HG03460 (cell line): ENCODE results near the gene MGLL.
A peak's percentile ranks its signal among the peaks of the same experiment; 100 is the strongest.

Experiments
- ATAC-seq: cut with Tn5 transposase; IDR thresholded peaks from one replicate; pipeline ENCODE4 v1.9.1; 2021; ENCODE audit not compliant: unreplicated experiment

The MGLL gene

GRCh38 chr3:127775398-127776109 is 46.8 kb downstream of the MGLL start:
- ATAC-seq, result no peak

DNA sequence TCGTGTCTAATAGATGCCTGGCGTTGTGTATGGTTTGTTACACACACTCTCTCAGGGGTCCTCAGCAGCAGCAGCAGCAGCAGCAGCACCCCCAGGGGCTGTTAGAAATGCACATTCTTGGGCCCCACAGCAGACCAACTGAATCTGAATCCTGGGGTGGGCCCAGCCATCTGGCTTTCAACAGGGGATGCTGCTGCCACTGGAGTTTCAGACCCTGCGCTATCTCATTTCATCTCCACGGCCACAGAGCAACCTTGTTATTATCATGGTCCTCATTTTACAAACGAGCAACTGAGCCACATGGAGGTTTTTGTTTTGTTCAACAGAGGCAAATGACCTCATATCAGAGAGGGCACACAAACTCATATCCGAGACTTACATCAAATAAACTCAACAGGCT is 47.7 kb downstream of the MGLL start:
- ATAC-seq, result no peak

GRCh38 chr3:127773752-127774395 is 48.4 kb downstream of the MGLL start:
- ATAC-seq, result no peak

DNA sequence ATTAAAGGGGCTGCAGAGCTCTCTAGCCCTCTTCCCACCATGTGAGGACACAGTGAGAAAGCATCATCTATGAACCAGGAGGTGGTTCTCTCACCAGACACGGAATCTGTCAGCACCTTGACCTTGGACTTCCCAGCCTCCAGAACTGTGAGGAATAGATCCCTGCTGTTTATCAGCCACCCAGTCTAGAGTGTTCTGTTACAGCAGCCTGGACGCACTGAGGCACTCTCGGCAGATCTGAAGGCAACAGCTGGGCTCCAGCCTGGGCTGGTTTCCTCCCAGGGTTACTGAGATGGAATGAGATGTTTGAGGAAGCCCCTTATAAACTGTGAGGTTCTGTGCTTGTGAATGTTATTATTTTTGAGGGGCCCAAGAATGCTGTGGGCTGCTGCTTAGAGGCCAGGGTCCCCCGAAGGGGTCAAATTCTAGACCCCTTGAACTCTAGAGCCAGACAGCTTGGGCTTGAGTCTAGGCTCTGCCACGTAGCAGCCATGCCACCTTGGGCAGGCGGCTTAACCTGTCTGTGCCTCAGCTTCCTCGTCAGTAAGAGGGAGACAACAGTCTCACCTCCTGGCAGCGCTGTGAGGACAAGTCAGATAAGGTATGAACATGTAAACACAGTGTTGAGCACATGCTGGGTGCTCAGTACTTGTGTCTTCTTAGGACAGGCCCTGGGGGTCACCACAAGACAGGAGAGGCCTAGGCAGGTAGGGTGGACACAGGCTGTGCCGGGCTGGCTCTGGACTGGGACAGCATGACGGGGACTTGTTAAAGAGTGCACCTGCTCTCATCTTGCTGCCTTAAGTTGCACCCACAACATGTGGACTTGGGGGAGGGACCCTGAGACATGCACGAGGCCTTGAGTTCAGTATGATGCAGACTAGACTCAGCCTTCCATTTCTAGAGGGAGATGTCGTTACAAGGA is 49.2 kb downstream of the MGLL start:
- no peak for ATAC-seq

DNA sequence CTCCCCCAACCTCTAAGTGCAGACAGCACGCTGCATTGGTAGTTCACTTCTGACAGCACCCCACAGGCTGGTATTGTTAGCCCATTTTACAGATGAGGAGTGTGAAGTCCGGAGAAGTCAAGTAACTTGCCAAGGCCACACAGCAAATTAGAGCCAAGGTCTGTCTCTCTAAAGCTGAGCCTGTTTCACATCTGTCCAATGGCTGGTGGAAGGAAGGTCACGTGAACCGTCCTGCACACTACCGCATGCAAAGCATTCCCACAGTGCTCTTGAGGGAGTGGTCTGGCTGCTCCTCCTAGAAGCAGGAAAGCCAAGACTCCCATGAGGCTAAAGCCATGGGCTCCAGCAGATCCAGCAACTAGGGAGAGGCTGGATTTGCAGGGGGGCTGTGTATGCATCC is 50.0 kb downstream of the MGLL start:
- ATAC-seq, result no peak

GRCh38 chr3:127771746-127772145 is 50.6 kb downstream of the MGLL start:
- ATAC-seq, result no peak

- ATAC-seq, result no peak
Measured at GRCh38 chr3:127770671-127771355, 51.5 kb downstream of the MGLL start.

GRCh38 chr3:127769284-127770081 is 52.8 kb downstream of the MGLL start:
- ATAC-seq, result no peak

DNA sequence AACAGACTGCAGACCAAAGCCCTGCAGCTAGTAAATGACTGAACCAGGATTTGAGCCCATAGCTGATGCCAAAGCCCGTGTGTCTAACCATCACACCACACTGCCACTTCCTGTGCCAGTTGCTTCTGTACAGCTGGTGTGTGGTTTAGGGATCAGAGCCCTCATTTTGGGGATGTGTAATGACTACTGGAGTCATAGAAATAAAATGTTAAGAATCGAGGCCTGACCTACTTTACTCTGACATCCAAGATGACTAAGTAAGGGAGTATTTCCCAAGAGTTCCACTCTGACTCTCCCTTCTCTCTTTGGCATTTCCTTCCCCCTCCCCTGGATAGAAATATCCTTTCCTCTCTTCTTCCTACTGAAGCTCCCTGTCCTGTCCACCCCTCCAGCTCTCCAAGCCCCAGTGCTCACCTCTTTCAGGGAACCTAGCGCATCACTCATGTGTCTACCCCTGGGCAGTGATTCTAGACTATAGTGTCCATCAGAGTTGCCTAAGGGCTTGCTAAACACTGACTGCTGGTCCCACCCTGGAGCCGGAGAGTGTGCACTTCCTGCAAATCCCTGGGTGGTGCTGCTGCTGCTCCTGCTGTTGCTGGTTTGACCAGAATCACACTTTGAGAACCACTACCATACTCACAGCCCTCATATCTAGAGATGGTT is 53.8 kb downstream of the MGLL start:
- no peak for ATAC-seq

DNA sequence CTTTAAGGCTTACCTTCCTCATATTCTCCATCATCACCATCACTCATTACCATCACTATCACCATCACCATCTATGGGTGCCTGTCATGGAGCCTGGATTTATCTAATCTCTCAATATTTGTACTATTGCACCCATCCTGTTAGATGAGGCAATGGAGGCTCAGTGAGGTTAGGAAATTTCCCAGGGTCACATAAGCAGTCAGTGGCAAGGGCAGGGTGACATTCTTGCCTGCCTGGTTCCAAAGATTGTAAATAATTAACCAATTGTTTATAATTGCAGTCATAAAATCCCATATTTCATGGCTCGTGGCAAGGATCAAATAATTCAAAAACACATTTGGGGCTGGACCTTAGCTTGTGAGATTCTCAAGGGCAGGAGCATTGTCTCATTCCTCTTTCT is 55.2 kb downstream of the MGLL start:
- no peak for ATAC-seq

DNA sequence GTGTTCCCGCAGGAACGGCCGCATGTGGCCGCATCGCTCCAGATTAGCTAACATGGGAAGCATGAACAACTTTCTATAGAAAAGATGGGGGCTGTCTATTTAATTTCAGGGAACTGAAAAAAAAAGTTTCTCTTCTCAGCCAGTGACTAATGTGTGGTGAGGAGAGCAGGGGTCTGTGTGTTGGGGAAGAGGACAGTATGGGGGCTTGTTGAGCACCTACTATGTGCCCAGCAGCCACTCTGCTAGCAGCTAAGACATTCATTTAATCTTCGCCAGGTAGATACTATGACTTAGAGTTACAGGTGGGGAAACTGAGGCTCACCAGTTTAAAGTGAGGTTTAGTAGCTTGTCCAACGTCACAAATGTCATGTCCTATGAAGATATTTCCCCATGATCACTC is 56.6 kb downstream of the MGLL start:
- no peak for ATAC-seq

DNA sequence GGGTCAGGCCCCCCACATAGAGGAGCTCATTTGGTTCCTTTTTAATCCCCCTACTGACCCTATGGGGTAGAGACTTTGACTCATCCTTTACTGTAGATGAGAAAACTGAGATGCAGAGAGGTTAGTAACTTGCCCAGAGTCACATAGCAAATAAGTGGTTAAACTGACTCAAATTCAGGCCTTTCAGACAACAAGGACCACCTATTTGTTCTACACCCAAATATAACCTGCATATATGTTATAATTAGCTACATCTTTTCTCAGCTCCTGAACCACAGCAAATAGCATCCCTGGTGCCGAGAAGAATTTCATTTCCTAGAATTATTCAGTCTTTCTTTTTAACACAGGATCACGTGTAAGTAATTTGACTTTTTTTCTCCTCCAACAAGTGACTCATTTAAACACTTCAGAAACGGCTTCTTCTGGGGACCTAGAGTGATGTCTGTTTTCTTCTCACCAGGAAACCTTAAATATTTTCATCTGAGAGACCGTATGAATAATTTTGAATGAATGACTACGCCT is 57.4 kb downstream of the MGLL start:
- no peak for ATAC-seq

DNA sequence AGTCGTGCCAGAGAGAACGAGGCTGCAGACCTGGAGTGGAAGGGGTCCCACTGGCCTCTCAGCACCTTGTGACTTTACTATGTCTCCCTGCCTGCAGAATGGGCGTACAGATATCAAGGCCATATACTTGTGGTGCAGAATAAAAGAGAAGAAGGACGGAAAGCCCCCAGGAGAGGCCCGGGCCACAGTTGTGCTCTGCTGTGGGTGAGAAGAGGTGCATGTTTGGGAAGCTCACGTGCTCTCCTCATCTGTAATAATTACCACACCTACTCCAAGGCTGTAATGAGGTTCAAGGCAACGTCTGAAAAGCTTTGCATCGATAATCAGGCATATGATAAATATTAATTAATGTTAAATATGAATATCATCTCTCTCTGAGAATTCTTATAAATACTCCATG is 58.0 kb downstream of the MGLL start:
- ATAC-seq, result no peak

DNA sequence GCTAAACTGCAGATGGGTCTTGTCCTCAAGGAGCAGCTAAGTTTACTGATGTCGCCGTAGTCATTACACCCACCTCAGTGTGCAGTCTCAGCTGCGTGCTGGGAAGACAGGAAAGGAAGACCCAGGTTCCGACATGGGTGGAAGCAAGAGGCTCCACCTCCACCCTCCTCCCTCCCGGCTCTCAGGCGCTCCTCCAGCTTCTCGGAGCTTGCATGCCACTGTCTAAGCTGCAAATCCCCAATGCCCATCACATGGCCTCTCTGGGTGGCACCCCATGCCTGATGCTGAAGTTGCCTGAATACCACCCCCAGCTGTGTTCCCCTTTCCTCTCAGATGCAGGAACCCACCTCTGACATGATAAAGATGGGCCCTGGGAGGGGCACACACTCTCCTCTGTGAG is 58.5 kb downstream of the MGLL start:
- no peak for ATAC-seq

DNA sequence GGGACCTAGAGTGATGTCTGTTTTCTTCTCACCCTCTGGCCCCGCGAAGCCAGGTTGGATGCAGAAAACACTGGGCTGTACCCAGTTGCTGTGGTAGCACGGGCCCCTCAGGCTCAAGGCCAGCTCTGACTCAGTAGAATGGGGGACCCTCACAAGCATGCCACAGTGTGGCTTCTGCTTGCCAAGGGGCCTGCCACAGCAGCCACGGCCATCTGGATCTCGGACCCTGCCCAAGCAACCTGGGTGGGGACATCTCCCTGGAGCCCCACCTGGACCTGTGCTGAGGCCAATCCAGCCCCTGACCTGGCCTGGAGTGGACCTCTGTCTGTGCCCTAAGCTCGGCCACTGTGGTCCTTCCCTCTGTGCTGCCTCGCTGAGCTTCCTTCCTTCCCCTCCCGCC is 59.0 kb downstream of the MGLL start:
- ATAC-seq, result no peak

GRCh38 chr3:127762787-127763105 is 59.6 kb downstream of the MGLL start:
- ATAC-seq, result no peak

DNA sequence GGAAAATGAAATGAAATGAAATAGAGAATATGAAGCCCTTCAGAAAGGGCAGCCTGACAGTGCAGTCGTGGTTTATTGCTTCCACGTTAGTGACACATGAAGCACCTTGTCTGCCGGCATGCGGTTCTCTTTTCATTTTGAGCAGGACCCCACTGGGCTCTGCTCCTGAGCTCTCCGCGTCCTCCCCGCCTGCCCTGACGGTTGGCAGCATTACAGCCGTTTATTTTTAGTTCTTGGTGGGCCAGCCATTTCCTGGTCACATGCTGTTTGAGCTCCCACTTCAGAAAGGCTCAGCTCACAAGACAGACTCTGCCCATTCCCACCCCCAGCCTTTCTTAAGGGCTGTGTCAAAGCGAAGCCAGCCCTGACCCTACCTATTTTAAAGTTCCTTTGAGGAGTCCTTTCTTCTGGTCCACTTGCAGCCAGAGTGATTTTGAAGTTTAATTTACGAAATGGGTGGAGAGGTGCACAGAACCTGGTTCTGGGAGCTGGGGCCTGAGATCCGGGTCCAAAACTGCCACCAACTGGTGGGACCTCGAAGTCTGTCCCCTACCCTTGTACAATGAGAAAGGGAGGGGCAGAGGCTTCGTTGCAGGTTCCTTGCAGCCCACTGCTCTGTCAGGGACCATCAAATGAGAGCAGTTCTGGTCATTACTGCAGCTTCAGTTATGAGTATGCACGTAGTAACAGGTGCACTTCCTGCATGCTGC is 60.1 kb downstream of the MGLL start:
- ATAC-seq, result peak; percentile 74

- ATAC-seq, result no peak
Measured at GRCh38 chr3:127761441-127761801, 60.9 kb downstream of the MGLL start.

DNA sequence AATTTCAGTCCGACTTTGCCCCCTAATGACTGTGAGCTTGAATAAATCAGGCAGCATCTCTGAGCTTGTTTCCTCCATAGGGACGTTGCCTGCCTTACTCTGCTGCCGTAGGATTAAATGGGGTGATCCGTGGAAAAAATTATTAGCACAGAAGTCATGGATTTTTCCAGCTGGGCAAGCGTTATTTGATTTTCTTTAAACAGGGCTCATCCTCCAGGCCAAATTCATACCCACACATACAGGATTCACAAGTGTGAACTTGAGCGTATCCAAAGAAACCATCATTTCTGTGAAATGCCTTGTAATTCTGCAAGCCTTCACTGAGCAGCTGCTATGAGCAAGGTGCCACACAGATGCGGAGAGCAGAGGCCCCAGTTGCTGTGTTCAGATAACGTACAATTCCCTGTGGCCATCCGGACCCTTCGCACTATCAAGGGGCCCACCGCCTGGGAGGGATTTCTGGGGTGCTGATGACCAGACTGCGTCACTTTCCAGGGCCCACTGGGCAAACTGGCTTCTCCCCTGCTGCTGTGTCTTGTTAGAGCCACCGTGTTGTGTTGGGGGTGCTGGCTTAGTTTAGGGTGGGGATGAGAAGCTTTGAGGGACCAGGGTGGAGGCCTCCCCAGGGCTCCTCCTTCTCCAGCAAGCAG is 61.4 kb downstream of the MGLL start:
- ATAC-seq, result no peak
